ENCODE data around the gene MS4A10. TPM values are rescaled to one million over a fixed set of nuclear protein-coding genes. Genes with fewer than 3 reads are reported as not detected.

The MS4A10 gene
- polyA plus RNA-seq, 3 donors from 2014 or later: not detected

- peaks cover 8 to 11% of the 10 kb centered on the region in 2 donors for H3K4me1 Mint-ChIP-seq
- no peak overlapping the region for H3K27ac Mint-ChIP-seq
- H3K27me3 Mint-ChIP-seq (ENCODE audit: low read depth in 3 of 3): peaks cover 1 to 7% (median 2%) of the 10 kb centered on the region in 3 donors
- H3K36me3 Mint-ChIP-seq: no peaks in the 10 kb centered on the region
- no peaks in the 10 kb centered on the region for H3K9me3 Mint-ChIP-seq
- H3K4me3 Mint-ChIP-seq: no peak overlapping the region
- DNase-seq: no peak
These were observed 13.1 kb upstream of the MS4A10 start for GRCh38 chr11:60771879-60772525.

- no peak overlapping the region for H3K27ac Mint-ChIP-seq
- H3K27me3 Mint-ChIP-seq (ENCODE audit: low read depth in 3 of 3): peaks cover 1 to 7% (median 2%) of the 10 kb centered on the region in 3 donors
- no peak for DNase-seq
- no peaks in the 10 kb centered on the region for H3K9me3 Mint-ChIP-seq
- no peaks in the 10 kb centered on the region for H3K36me3 Mint-ChIP-seq
- H3K4me3 Mint-ChIP-seq: no peak overlapping the region
- peaks cover 8 to 11% of the 10 kb centered on the region in 2 donors for H3K4me1 Mint-ChIP-seq
These were observed 12.5 kb upstream of the MS4A10 start for GRCh38 chr11:60772666-60773065.

- H3K27ac Mint-ChIP-seq: no peak overlapping the region
- peak overlapping the region in 1 of 5 donors; percentile 38 for H3K4me3 Mint-ChIP-seq
- DNase-seq: no peak
- H3K9me3 Mint-ChIP-seq: no peaks in the 10 kb centered on the region
- H3K36me3 Mint-ChIP-seq: no peaks in the 10 kb centered on the region
- peaks cover 1 to 7% (median 2%) of the 10 kb centered on the region in 3 donors for H3K27me3 Mint-ChIP-seq (ENCODE audit: low read depth in 3 of 3)
- H3K4me1 Mint-ChIP-seq: peaks cover 8 to 11% of the 10 kb centered on the region in 2 donors
These were observed 10.4 kb upstream of the MS4A10 start for GRCh38 chr11:60774726-60775125.

- no peak overlapping the region for H3K27ac Mint-ChIP-seq
These were observed 9.6 kb upstream of the MS4A10 start for GRCh38 chr11:60775420-60775961.

GRCh38 chr11:60776167-60776566 lies 9.0 kb upstream of the MS4A10 start:
- no peak overlapping the region for H3K4me3 Mint-ChIP-seq
- no peak overlapping the region for H3K27ac Mint-ChIP-seq
- peaks cover 1 to 7% (median 2%) of the 10 kb centered on the region in 3 donors for H3K27me3 Mint-ChIP-seq (ENCODE audit: low read depth in 3 of 3)
- no peak for DNase-seq
- peaks cover 8 to 11% of the 10 kb centered on the region in 2 donors for H3K4me1 Mint-ChIP-seq
- no peaks in the 10 kb centered on the region for H3K36me3 Mint-ChIP-seq
- H3K9me3 Mint-ChIP-seq: no peaks in the 10 kb centered on the region

More at GRCh38 chr11:60775420-60775961, 9.6 kb upstream of the MS4A10 start:
- Mint-ChIP-seq H3K36me3 (no peaks in the 10 kb centered on the region), H3K9me3 (no peaks in the 10 kb centered on the region), H3K4me3 (no peak overlapping the region), H3K27me3 (ENCODE audit: low read depth in 3 of 3) (peaks cover 1 to 7% (median 2%) of the 10 kb centered on the region in 3 donors), H3K4me1 (peaks cover 8 to 11% of the 10 kb centered on the region in 2 donors)
- peak; percentile 46 to 64 (median 56) for DNase-seq

- Mint-ChIP-seq H3K36me3 (no peaks in the 10 kb centered on the region), H3K4me1 (peaks cover 8 to 11% of the 10 kb centered on the region in 2 donors), H3K4me3 (no peak overlapping the region), H3K27me3 (ENCODE audit: low read depth in 3 of 3) (peaks cover 1 to 4% (median 2%) of the 10 kb centered on the region in 3 donors), H3K9me3 (no peaks in the 10 kb centered on the region), H3K27ac (no peak overlapping the region)
- DNase-seq: no peak
These were observed 8.0 kb upstream of the MS4A10 start for GRCh38 chr11:60777106-60777505.

- peaks cover 8 to 11% of the 10 kb centered on the region in 2 donors for H3K4me1 Mint-ChIP-seq
These were observed 7.6 kb upstream of the MS4A10 start for GRCh38 chr11:60777572-60777971.

GRCh38 chr11:60780065-60780464 lies 5.1 kb upstream of the MS4A10 start:
- no peak for DNase-seq
- Mint-ChIP-seq H3K27ac (no peak overlapping the region), H3K9me3 (no peaks in the 10 kb centered on the region), H3K36me3 (no peaks in the 10 kb centered on the region), H3K4me3 (no peak overlapping the region), H3K27me3 (ENCODE audit: low read depth in 3 of 3) (peaks cover 0 to 4% (median 2%) of the 10 kb centered on the region in 3 donors), H3K4me1 (peaks cover 2 to 5% of the 10 kb centered on the region in 2 donors)

More at GRCh38 chr11:60777572-60777971, 7.6 kb upstream of the MS4A10 start:
- Mint-ChIP-seq H3K4me3 (no peak overlapping the region), H3K27ac (no peak overlapping the region), H3K9me3 (no peaks in the 10 kb centered on the region), H3K27me3 (ENCODE audit: low read depth in 3 of 3) (peaks cover 1 to 4% (median 2%) of the 10 kb centered on the region in 3 donors), H3K36me3 (no peaks in the 10 kb centered on the region)
- no peak for DNase-seq

GRCh38 chr11:60780774-60781173 lies 4.4 kb upstream of the MS4A10 start:
- Mint-ChIP-seq H3K4me3 (no peak overlapping the region), H3K9me3 (no peaks in the 10 kb centered on the region), H3K27ac (no peak overlapping the region), H3K36me3 (no peaks in the 10 kb centered on the region), H3K27me3 (ENCODE audit: low read depth in 3 of 3) (peaks cover 0 to 2% (median 0%) of the 10 kb centered on the region in 3 donors), H3K4me1 (no peaks in the 10 kb centered on the region)
- DNase-seq: no peak

- Mint-ChIP-seq H3K9me3 (no peaks in the 10 kb centered on the region), H3K4me3 (no peak overlapping the region), H3K27me3 (ENCODE audit: low read depth in 3 of 3) (peaks cover 0 to 2% (median 0%) of the 10 kb centered on the region in 3 donors), H3K4me1 (no peaks in the 10 kb centered on the region), H3K36me3 (no peaks in the 10 kb centered on the region), H3K27ac (no peak overlapping the region)
- no peak for DNase-seq
These were observed 3.7 kb upstream of the MS4A10 start for GRCh38 chr11:60781286-60781980.

- Mint-ChIP-seq H3K27me3 (ENCODE audit: low read depth in 3 of 3) (no peaks in the 10 kb centered on the region), H3K4me1 (no peaks in the 10 kb centered on the region), H3K36me3 (no peaks in the 10 kb centered on the region), H3K4me3 (no peak overlapping the region), H3K9me3 (no peaks in the 10 kb centered on the region), H3K27ac (no peak overlapping the region)
- no peak for DNase-seq
These were observed 3.2 kb upstream of the MS4A10 start for GRCh38 chr11:60781981-60782316.

GRCh38 chr11:60782393-60783140 lies 2.6 kb upstream of the MS4A10 start:
- H3K4me1 Mint-ChIP-seq: no peaks in the 10 kb centered on the region
- no peaks in the 10 kb centered on the region for H3K27me3 Mint-ChIP-seq (ENCODE audit: low read depth in 3 of 3)
- H3K9me3 Mint-ChIP-seq: no peaks in the 10 kb centered on the region
- no peaks in the 10 kb centered on the region for H3K36me3 Mint-ChIP-seq
- no peak overlapping the region for H3K4me3 Mint-ChIP-seq
- no peak overlapping the region for H3K27ac Mint-ChIP-seq
- DNase-seq: no peak

- no peaks in the 10 kb centered on the region for H3K4me1 Mint-ChIP-seq
- no peaks in the 10 kb centered on the region for H3K27me3 Mint-ChIP-seq (ENCODE audit: low read depth in 3 of 3)
- no peaks in the 10 kb centered on the region for H3K36me3 Mint-ChIP-seq
- no peak overlapping the region for H3K4me3 Mint-ChIP-seq
- no peak overlapping the region for H3K27ac Mint-ChIP-seq
- DNase-seq: no peak
- H3K9me3 Mint-ChIP-seq: no peaks in the 10 kb centered on the region
These were observed 2.0 kb upstream of the MS4A10 start for GRCh38 chr11:60783141-60783484.

- Mint-ChIP-seq H3K27ac (no peak overlapping the region), H3K36me3 (no peaks in the 10 kb centered on the region), H3K27me3 (ENCODE audit: low read depth in 3 of 3) (no peaks in the 10 kb centered on the region), H3K4me1 (no peaks in the 10 kb centered on the region), H3K9me3 (no peaks in the 10 kb centered on the region), H3K4me3 (no peak overlapping the region)
- DNase-seq: no peak
These were observed 1.2 kb upstream of the MS4A10 start for GRCh38 chr11:60783911-60784310.

Measured in immature natural killer cell (primary cell).